Parietal lobe (tissue), 2 donors: Measurements from ENCODE around the gene SRR. TPM values are rescaled to one million over a fixed set of nuclear protein-coding genes. Genes with fewer than 3 reads are reported as not detected.

Experiments used
- small RNA-seq: library from RNA; depleted of rRNA; stranded (forward); fragments of <200 nt; gene quantifications from one replicate; pipeline ENCODE3, GENCODE V24; 2014; ENCODE audit warnings: low replicate concordance
- total RNA-seq: library from RNA; depleted of rRNA; stranded (reverse); fragments of >200 nt; gene quantifications from one replicate; pipeline ENCODE4 v1.2.3, GENCODE V29; 2014

The SRR gene, protein sequence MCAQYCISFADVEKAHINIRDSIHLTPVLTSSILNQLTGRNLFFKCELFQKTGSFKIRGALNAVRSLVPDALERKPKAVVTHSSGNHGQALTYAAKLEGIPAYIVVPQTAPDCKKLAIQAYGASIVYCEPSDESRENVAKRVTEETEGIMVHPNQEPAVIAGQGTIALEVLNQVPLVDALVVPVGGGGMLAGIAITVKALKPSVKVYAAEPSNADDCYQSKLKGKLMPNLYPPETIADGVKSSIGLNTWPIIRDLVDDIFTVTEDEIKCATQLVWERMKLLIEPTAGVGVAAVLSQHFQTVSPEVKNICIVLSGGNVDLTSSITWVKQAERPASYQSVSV
- total RNA-seq, result 60.4 TPM

DNA sequence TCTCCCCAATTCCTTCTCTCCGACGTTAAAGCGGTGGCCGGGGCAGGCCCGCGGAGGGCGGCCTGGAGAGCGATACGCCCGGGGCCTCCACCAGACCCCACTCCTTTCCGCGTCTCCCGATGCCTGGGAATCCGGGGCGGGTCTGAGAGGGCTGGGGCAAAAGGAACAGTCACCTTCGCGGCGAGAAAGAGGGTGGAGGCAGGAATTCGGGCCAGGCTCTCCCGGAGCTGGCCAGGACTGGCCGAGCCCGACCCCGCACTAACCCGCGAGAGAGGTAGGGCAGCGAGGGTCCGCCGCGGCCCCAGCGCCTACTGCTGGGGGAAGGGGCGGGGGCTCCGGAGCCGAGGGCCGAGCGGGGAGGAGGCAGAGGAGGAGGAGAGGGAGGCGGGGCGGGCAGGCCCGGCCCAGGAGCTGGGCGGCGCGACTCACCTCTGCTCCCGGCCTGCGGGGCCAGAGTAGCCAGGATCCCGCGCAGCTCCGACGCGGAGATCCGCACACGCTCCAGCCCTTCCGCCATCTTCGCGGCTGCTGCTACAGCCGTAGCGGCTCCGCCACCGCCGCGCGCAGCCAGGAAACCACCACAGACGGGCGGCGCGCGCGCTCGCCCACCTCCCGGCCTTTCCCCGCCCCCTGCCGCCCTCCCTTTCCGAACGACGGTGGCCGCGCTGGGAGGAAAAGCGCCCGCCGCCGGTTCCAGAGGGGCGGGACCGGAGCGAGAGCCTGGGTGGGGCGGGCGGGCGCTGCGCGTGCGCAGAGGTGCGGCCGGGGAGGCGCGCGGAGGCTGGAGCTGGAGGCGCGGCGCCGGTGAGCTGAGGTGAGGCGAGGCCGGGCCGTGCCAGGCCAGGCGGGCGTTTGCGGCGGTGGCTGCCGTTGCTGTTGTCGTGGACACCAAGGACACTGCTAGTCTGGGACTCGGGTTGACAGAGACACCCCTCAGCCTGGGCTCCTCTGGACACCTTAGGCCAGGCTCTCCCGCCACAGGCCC lies at the start of gene SRR, which contains the start of gene SMG6:
SRR (plus strand) TSS at position 747 of the 985 bp plus-strand sequence. CDS start 11,611 bp downstream, outside the sequence.
SMG6 (minus strand) TSS at position 582 of the 985 bp plus-strand sequence; CDS start at position 517, 65 bp downstream.

DNA sequence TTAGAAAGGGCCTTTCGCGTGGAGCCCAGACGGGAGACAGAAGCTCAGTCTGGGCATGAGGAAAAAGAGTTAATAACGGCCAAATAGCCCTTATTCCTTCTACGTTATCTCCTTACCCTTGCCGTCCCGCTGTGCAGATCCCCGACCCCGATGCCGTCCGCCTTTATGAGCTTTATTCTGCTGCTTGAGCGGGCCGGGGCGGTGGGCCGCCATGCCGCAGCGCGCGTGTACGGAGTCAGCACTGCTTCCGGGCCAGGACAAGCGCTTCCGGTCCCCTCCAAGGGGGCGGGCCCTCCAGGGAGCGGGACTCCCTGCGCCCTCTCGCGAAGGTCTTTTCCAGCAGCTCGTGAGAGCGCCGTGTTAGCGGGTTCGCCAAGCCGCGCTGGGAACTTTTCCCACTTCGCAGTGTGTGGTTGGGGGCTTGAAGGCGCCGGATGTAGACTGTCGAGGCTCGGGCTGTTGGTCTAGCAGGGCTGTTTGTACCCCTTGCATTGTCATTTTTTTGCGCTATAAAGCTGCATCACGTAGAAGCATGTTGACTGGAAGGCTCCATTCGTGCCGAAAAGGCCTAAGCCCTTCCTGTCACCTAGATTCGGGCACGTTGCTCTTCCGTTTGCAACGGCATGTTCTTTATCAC lies 32.6 kb downstream of the SRR start, which contains the start of gene TSR1:
TSR1 (minus strand) TSS at position 243 of the 637 bp plus-strand sequence; CDS start at position 213, 30 bp downstream.

DNA sequence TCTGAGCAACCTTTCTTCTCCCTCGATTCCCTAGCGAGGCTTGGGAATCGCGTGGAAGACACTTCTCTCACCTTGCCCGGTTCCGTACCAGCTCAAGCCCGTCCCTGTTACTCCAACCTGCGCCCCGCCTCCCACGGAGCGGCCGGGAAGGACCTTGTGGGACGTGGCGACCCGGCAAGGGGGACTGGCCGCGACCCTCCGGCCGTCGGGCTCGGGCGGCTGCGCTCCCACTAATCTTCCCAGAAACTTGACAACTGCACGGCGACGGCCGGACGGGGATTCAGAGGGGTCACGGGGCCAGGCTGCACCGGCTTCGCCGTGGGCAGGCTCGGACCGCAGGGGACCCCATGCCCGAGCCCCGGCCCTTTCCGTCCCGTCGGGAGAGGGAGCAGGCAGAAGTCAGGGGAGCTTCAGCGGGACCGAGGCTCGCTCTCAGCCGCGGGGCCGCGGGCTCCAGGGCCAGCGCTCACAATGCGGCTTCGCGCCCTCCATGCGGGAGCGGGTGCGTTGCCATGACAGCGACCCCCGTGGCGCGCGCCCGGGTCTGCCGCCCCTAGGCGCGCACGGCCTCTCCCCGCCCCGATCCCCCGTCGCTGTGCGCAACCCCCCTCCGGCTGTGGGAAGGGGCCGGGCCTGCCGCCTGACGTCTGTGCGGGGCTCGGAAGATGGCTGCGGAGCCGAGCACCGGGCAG lies 33.2 kb downstream of the SRR start, which contains the start of gene SGSM2:
SGSM2 (plus strand) TSS at position 650 of the 692 bp plus-strand sequence. CDS start 188 bp downstream, outside the sequence.

Small RNA genes within 50 kb of the gene (small RNA-seq; reads per million reads assigned to genes)
- gene AC006435.3, result not detected
- 743 reads per million, percentile 98 among the genes with 10 or more reads in this experiment for gene SNORD91A
- gene SNORD91B, result 152 reads per million, percentile 96 among the genes with 10 or more reads in this experiment

Other genes starting within 250 kb of the SRR start
- gene HIC1, start 248.8 kb upstream of the SRR start, total RNA-seq, result 3.1 TPM
- gene SMG6, start 165 bp upstream of the SRR start, total RNA-seq, result 34.4 TPM
- 48.5 TPM for gene TSR1, start 32.5 kb downstream of the SRR start, total RNA-seq
- gene SGSM2, start 33.6 kb downstream of the SRR start, total RNA-seq, result 136 TPM
- gene MNT, start 97.1 kb downstream of the SRR start, total RNA-seq, result 18.8 TPM
- gene METTL16, start 207.9 kb downstream of the SRR start, total RNA-seq, result 25.7 TPM